DLD1 (cell line): Measurements from ENCODE around the gene THOP1.

Experiments
- in situ Hi-C: cut with HindIII; loops from 2 replicates; pipeline ENCODE4 v1.10.0; 2017; ENCODE audit warnings: low sequenced_read_pairs

THOP1 gene

GRCh38 chr19:2785244-2785997, at the start of gene THOP1:
TSS of gene THOP1 (plus strand) at chr19:2785503. CDS start at chr19:2785663, 160 bp downstream.
- in situ Hi-C loops: no loop called here

- in situ Hi-C loops: no loop called here
These were observed 48.6 kb upstream of the THOP1 start for GRCh38 chr19:2736550-2737190.

GRCh38 chr19:2739602-2740313, 45.5 kb upstream of the THOP1 start, which contains the start of gene SLC39A3:
TSS of gene SLC39A3 (minus strand) at chr19:2740017. CDS start at chr19:2737257, 2,760 bp downstream.
- in situ Hi-C loops: no loop called here

GRCh38 chr19:2740314-2740656, 45.0 kb upstream of the THOP1 start:
- in situ Hi-C loops: no loop called here

GRCh38 chr19:2743099-2743498, 42.2 kb upstream of the THOP1 start:
- in situ Hi-C loops: no loop called here

- in situ Hi-C loops: no loop called here
These were observed 41.2 kb upstream of the THOP1 start for GRCh38 chr19:2744113-2744512.

GRCh38 chr19:2747349-2747748, 38.0 kb upstream of the THOP1 start:
- in situ Hi-C loops: no loop called here

GRCh38 chr19:2750808-2751437, 34.4 kb upstream of the THOP1 start:
- in situ Hi-C loops: no loop called here

GRCh38 chr19:2751438-2751830, 33.9 kb upstream of the THOP1 start:
- in situ Hi-C loops: no loop called here

GRCh38 chr19:2754659-2755447, 30.4 kb upstream of the THOP1 start:
- in situ Hi-C loops: no loop called here

GRCh38 chr19:2755448-2755705, 29.9 kb upstream of the THOP1 start:
- in situ Hi-C loops: no loop called here

- in situ Hi-C loops: no loop called here
These were observed 29.5 kb upstream of the THOP1 start for GRCh38 chr19:2755811-2756210.

GRCh38 chr19:2756477-2756876, 28.8 kb upstream of the THOP1 start:
- in situ Hi-C loops: no loop called here

GRCh38 chr19:2756921-2757881, 28.1 kb upstream of the THOP1 start:
- in situ Hi-C loops: no loop called here

GRCh38 chr19:2758601-2759313, 26.5 kb upstream of the THOP1 start:
- in situ Hi-C loops: no loop called here

GRCh38 chr19:2759362-2759761, 25.9 kb upstream of the THOP1 start:
- in situ Hi-C loops: no loop called here

- in situ Hi-C loops: no loop called here
These were observed 25.3 kb upstream of the THOP1 start for GRCh38 chr19:2759965-2760364.

- in situ Hi-C loops: no loop called here
These were observed 24.0 kb upstream of the THOP1 start for GRCh38 chr19:2761309-2761677.
